Measurements from ENCODE around the gene NTMT1. TPM values are rescaled to one million over a fixed set of nuclear protein-coding genes. Genes with fewer than 3 reads are reported as not detected.

Gene NTMT1
- polyA plus RNA-seq, 2 of the 4 experiments (the other 2 are of a cell fraction): 49.4 to 92.2 TPM

- Histone ChIP-seq H3K4me3 (peak overlapping the region; percentile 40), H3K4me1 (peaks cover 57% of the 10 kb centered on the region), H3K4me2 (peak overlapping the region; percentile 94), H3K27ac (peak overlapping the region; percentile 99 to 100), H3K9me3 (no peaks in the 10 kb centered on the region)
- WGBS (ENCODE audit: missing lambda C conversion rate): 25% methylated on average over 6 of the region's 57 CpGs
- DNase-seq (ENCODE audit: low read depth in 1 of 2, low spot score in 1 of 2) (peak; percentile 61 to 78), ATAC-seq (peak; percentile 73 to 75), FAIRE-seq (no peak)
- ChIA-PET CTCF (interaction anchor here (0.7 to 23.2 kb wide), 9 partner anchors 10 to 461 kb away, joined by 3 to 653 read pairs (median 7); no protein-coding TSS in a partner anchor), POLR2A (interaction anchor here (1.0 to 2.1 kb wide), 16 partner anchors 9 to 419 kb away, joined by 3 to 21 read pairs (median 4); partner anchors contain the start of gene IER5L)
- no peak for TF ChIP-seq MAFK (IDR thresholded peaks at IDR 0.05; ENCODE audit: partially characterized antibody)
- TF ChIP-seq CBX8 (IDR thresholded peaks at IDR 0.05): no peak
- no peak for TF ChIP-seq NR3C1 (IDR thresholded peaks at IDR 0.05)
- no peak for TF ChIP-seq MYC (IDR thresholded peaks at IDR 0.05; ENCODE audit: borderline replicate concordance, low read length)
- no peak for TF ChIP-seq ZSCAN20 (CRISPR knock-in tag; IDR thresholded peaks at IDR 0.05)
- no peak for TF ChIP-seq ZFP36 (IDR thresholded peaks at IDR 0.05; ENCODE audit: borderline replicate concordance, partially characterized antibody)
- peak; percentile 70; the same call in 1 of the 2 replicates for TF ChIP-seq HOXB13 (CRISPR knock-in tag; IDR thresholded peaks at IDR 0.05; ENCODE audit: low read depth)
- no peak for TF ChIP-seq RCOR1 (IDR thresholded peaks at IDR 0.05; ENCODE audit: low read depth, low read length)
- TF ChIP-seq, protein P1, sequence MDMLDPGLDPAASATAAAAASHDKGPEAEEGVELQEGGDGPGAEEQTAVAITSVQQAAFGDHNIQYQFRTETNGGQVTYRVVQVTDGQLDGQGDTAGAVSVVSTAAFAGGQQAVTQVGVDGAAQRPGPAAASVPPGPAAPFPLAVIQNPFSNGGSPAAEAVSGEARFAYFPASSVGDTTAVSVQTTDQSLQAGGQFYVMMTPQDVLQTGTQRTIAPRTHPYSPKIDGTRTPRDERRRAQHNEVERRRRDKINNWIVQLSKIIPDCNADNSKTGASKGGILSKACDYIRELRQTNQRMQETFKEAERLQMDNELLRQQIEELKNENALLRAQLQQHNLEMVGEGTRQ (IDR thresholded peaks at IDR 0.05): no peak
- no peak for TF ChIP-seq PBX3 (IDR thresholded peaks at IDR 0.05)
- TF ChIP-seq HOXB5 (CRISPR knock-in tag; IDR thresholded peaks at IDR 0.05): no peak
- TF ChIP-seq PHF8 (IDR thresholded peaks at IDR 0.05; ENCODE audit: borderline replicate concordance, low read depth): no peak
- TF ChIP-seq KDM1A (IDR thresholded peaks at IDR 0.05; ENCODE audit: low read depth): no peak
- 0 out of 2 replicates have a peak, but pooled peaks have one; percentile 13 for TF ChIP-seq JUNB (IDR thresholded peaks at IDR 0.05)
- no peak for TF ChIP-seq NFE2L2 (conservative IDR thresholded peaks at IDR 0.05; ENCODE audit: low read length)
- no peak for TF ChIP-seq MAZ (IDR thresholded peaks at IDR 0.05; ENCODE audit: borderline replicate concordance, low read depth, low read length)
- TF ChIP-seq EHMT2 (IDR thresholded peaks at IDR 0.05; ENCODE audit: low read depth): no peak
- TF ChIP-seq CHD2 (IDR thresholded peaks at IDR 0.05; ENCODE audit: low read length, partially characterized antibody): no peak
- no peak for TF ChIP-seq CEBPB (IDR thresholded peaks at IDR 0.05)
- no peak for TF ChIP-seq TFCP2L1 (CRISPR knock-in tag; IDR thresholded peaks at IDR 0.05)
- TF ChIP-seq POLR2AphosphoS2 (conservative IDR thresholded peaks at IDR 0.05; ENCODE audit: low read length): no peak
- no peak for TF ChIP-seq HOXA7 (CRISPR knock-in tag; IDR thresholded peaks at IDR 0.05)
- TF ChIP-seq SMC3 (IDR thresholded peaks at IDR 0.05): peak; percentile 34
- peak; percentile 28 for TF ChIP-seq POLR2A (IDR thresholded peaks at IDR 0.05; ENCODE audit: low read length)
- peak; percentile 58; the same call in 1 of the 2 replicates for TF ChIP-seq GATA3 (IDR thresholded peaks at IDR 0.05; ENCODE audit: borderline replicate concordance)
- no peak for TF ChIP-seq FOSB (CRISPR knock-in tag; IDR thresholded peaks at IDR 0.05)
- TF ChIP-seq ZNF302 (CRISPR knock-in tag; IDR thresholded peaks at IDR 0.05): no peak
- TF ChIP-seq RAD21 (conservative IDR thresholded peaks at IDR 0.05 in 1 of 2, IDR thresholded peaks at IDR 0.05 in 1 of 2): peak in 1 of 2 experiments; percentile 30; a peak in 1 of 5 replicates
- TF ChIP-seq CTCF (IDR thresholded peaks at IDR 0.05): no peak
- TF ChIP-seq RARB (CRISPR knock-in tag; IDR thresholded peaks at IDR 0.05): no peak
- 0 out of 3 replicates have a peak, but pooled peaks have one; percentile 67 for TF ChIP-seq BCL3 (IDR thresholded peaks at IDR 0.05)
- no peak for TF ChIP-seq CBX2 (IDR thresholded peaks at IDR 0.05; ENCODE audit: borderline replicate concordance, low read depth)
- TF ChIP-seq BHLHE40 (IDR thresholded peaks at IDR 0.05; ENCODE audit: low read depth, low read length): no peak
- TF ChIP-seq, protein P2, sequence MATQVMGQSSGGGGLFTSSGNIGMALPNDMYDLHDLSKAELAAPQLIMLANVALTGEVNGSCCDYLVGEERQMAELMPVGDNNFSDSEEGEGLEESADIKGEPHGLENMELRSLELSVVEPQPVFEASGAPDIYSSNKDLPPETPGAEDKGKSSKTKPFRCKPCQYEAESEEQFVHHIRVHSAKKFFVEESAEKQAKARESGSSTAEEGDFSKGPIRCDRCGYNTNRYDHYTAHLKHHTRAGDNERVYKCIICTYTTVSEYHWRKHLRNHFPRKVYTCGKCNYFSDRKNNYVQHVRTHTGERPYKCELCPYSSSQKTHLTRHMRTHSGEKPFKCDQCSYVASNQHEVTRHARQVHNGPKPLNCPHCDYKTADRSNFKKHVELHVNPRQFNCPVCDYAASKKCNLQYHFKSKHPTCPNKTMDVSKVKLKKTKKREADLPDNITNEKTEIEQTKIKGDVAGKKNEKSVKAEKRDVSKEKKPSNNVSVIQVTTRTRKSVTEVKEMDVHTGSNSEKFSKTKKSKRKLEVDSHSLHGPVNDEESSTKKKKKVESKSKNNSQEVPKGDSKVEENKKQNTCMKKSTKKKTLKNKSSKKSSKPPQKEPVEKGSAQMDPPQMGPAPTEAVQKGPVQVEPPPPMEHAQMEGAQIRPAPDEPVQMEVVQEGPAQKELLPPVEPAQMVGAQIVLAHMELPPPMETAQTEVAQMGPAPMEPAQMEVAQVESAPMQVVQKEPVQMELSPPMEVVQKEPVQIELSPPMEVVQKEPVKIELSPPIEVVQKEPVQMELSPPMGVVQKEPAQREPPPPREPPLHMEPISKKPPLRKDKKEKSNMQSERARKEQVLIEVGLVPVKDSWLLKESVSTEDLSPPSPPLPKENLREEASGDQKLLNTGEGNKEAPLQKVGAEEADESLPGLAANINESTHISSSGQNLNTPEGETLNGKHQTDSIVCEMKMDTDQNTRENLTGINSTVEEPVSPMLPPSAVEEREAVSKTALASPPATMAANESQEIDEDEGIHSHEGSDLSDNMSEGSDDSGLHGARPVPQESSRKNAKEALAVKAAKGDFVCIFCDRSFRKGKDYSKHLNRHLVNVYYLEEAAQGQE (IDR thresholded peaks at IDR 0.05): no peak
These were observed 28.4 kb upstream of the NTMT1 start for GRCh38 chr9:129597355-129598088.

Measured in A549 (cell line).